Lung (tissue), 12 donors: ENCODE data around the gene HDAC4. TPM values are rescaled to one million over a fixed set of nuclear protein-coding genes. Genes with fewer than 3 reads are reported as not detected.

Experiments used
- ATAC-seq: fragments of 200-7000 bp; cut with Tn5 transposase; one replicate; pipeline ENCODE4 v1.9.1; 2020; ENCODE audit warnings: moderate number of reproducible peaks; ENCODE audit not compliant: insufficient read depth, low FRiP score
- DNase-seq, 3 donors: peaks; one replicate each; pipeline ENCODE4 v3.0.0-alpha.2; 2013 to 2017
- H3K27ac ChIP-seq, 2 donors: one replicate each; pipeline ENCODE4 v1.5.1; 2013; ENCODE audit warnings: mild to moderate bottlenecking in 2 of 2, moderate library complexity in 2 of 2, control low read depth in 1 of 2, inconsistent platforms in 1 of 2, low read depth in 1 of 2, low read length in 1 of 2
- H3K27me3 ChIP-seq, 3 donors: one replicate each; pipeline ENCODE4 v1.5.1; 2013; ENCODE audit warnings: low read length in 2 of 3; ENCODE audit not compliant: control insufficient read depth in 3 of 3, insufficient read depth in 3 of 3
- H3K36me3 ChIP-seq, 4 donors: one replicate each; pipeline ENCODE4 v1.5.1; 2013; ENCODE audit warnings: low read length in 4 of 4, mild to moderate bottlenecking in 1 of 4, moderate library complexity in 1 of 4; ENCODE audit not compliant: control insufficient read depth in 4 of 4, insufficient read depth in 4 of 4
- H3K4me1 ChIP-seq, 5 donors: one replicate each; pipeline ENCODE4 v1.5.1; 2013; ENCODE audit warnings: low read length in 5 of 5, mild to moderate bottlenecking in 2 of 5, moderate library complexity in 1 of 5; ENCODE audit not compliant: control insufficient read depth in 5 of 5, insufficient read depth in 5 of 5
- H3K4me3 ChIP-seq: one replicate; pipeline ENCODE4 v1.5.1; 2013; ENCODE audit warnings: mild to moderate bottlenecking, control low read depth, moderate library complexity
- H3K9ac ChIP-seq, 2 donors: one replicate each; pipeline ENCODE4 v1.5.1; 2013; ENCODE audit warnings: low read length in 2 of 2, control low read depth in 1 of 2; ENCODE audit not compliant: insufficient read depth in 1 of 2
- H3K9me3 ChIP-seq, 4 donors: one replicate each; pipeline ENCODE4 v1.5.1; 2013; ENCODE audit warnings: low read length in 3 of 4, mild to moderate bottlenecking in 1 of 4, moderate library complexity in 1 of 4; ENCODE audit not compliant: control insufficient read depth in 4 of 4, insufficient read depth in 3 of 4
- CTCF ChIP-seq: IDR thresholded peaks from 2 replicates; pipeline ENCODE4 v1.5.1; 2012; ENCODE audit warnings: mild to moderate bottlenecking; ENCODE audit errors: control extremely low read depth, extremely low read depth
- WGBS, 2 donors: extraction: QIAGEN DNeasy Blood & Tissue Kit; methylation state at CpG; one replicate each; pipeline ENCODE4 v1.1.7; 2013; 5-methylcytosine and 5-hydroxymethylcytosine counted together
- polyA plus RNA-seq, 2 donors: library from polyadenylated mRNA; stranded (reverse); fragments of 200-250 nt; gene quantifications; one replicate each; pipeline ENCODE4 v1.2.1, GENCODE V29; 2013
- total RNA-seq, 2 donors: library from RNA; depleted of rRNA in 1 of 2; stranded (reverse); fragments of >200 nt in 1 of 2; gene quantifications; one replicate each; pipeline ENCODE4 v1.2.1, GENCODE V29; 2014 to 2021
- donor health status: control.
- donor health status: control.
- donor health status: Bipolar disorder and iron deficiency.
- donor health status: healthy.
- donor health status: DM: yes; HTN: yes; CAD: no.

The HDAC4 gene
- total and polyA plus RNA-seq, 4 donors = 6.9 to 47.7 (median 20.7) TPM

- Histone ChIP-seq H3K9me3 (peaks cover 0 to 3% (median 0%) of the 10 kb centered on the region in 4 donors), H3K4me1 (peaks cover 0 to 3% (median 0%) of the 10 kb centered on the region in 5 donors), H3K9ac (no peak overlapping the region), H3K4me3 (no peak overlapping the region), H3K36me3 (no peaks in the 10 kb centered on the region), H3K27ac (no peak overlapping the region), H3K27me3 (peaks cover 0 to 4% (median 3%) of the 10 kb centered on the region in 3 donors)
- no peak for TF ChIP-seq CTCF
- WGBS, 2 donors = 85 to 86% methylated on average over 18 of the region's 18 CpGs
- ATAC-seq (no peak), DNase-seq (no peak)
Observed at GRCh38 chr2:239021651-239022436, 379.0 kb downstream of the HDAC4 start.

GRCh38 chr2:239021224-239021623 is 379.6 kb downstream of the HDAC4 start:
- 62 to 72% methylated on average over 6 of the region's 6 CpGs for WGBS, 2 donors
- Histone ChIP-seq H3K4me1 (peaks cover 0 to 3% (median 0%) of the 10 kb centered on the region in 5 donors), H3K36me3 (no peaks in the 10 kb centered on the region), H3K27me3 (peaks cover 0 to 4% (median 3%) of the 10 kb centered on the region in 3 donors), H3K27ac (no peak overlapping the region), H3K9ac (no peak overlapping the region), H3K4me3 (no peak overlapping the region), H3K9me3 (peaks cover 0 to 3% (median 0%) of the 10 kb centered on the region in 4 donors)
- no peak for TF ChIP-seq CTCF
- ATAC-seq (no peak), DNase-seq (no peak)

GRCh38 chr2:239020541-239021041 is 380.2 kb downstream of the HDAC4 start:
- Histone ChIP-seq H3K27me3 (peaks cover 0 to 4% (median 3%) of the 10 kb centered on the region in 3 donors), H3K9me3 (peaks cover 0 to 3% (median 0%) of the 10 kb centered on the region in 4 donors), H3K9ac (no peak overlapping the region), H3K4me1 (peaks cover 0 to 3% (median 0%) of the 10 kb centered on the region in 5 donors), H3K36me3 (no peaks in the 10 kb centered on the region), H3K27ac (no peak overlapping the region), H3K4me3 (no peak overlapping the region)
- 85 to 88% methylated on average over 17 of the region's 17 CpGs for WGBS, 2 donors
- ATAC-seq (no peak), DNase-seq (no peak)
- no peak for TF ChIP-seq CTCF
